SK-N-MC (cell line): ENCODE measurements around the gene SLC22A4.

Source experiments
- EZH2 ChIP-seq: fragments of 200-600 bp; sonication (generic); IDR thresholded peaks from one replicate; pipeline ENCODE4 v1.6.1; 2017; ENCODE audit warnings: antibody characterized with exemption
- FOXP2 ChIP-seq: optimal IDR thresholded peaks from 2 replicates; pipeline ENCODE3; 2011; ENCODE audit warnings: mild to moderate bottlenecking, moderate library complexity; ENCODE audit not compliant: insufficient read depth; ENCODE audit errors: extremely low read length, control extremely low read depth
- POLR2AphosphoS5 ChIP-seq: IDR thresholded peaks from 2 replicates; pipeline ENCODE4 v1.6.1; 2012; ENCODE audit warnings: mild to moderate bottlenecking, low read depth, low read length, borderline replicate concordance

GRCh38 chr5:132375957-132376356, 81.8 kb downstream of the SLC22A4 start:
- TF ChIP-seq EZH2 (no peak), POLR2AphosphoS5 (no peak), FOXP2 (no peak)
